Measurements from ENCODE around the gene PIK3CG.
A peak's percentile ranks its signal among the peaks of the same experiment; 100 is the strongest.

Gene PIK3CG

DNA sequence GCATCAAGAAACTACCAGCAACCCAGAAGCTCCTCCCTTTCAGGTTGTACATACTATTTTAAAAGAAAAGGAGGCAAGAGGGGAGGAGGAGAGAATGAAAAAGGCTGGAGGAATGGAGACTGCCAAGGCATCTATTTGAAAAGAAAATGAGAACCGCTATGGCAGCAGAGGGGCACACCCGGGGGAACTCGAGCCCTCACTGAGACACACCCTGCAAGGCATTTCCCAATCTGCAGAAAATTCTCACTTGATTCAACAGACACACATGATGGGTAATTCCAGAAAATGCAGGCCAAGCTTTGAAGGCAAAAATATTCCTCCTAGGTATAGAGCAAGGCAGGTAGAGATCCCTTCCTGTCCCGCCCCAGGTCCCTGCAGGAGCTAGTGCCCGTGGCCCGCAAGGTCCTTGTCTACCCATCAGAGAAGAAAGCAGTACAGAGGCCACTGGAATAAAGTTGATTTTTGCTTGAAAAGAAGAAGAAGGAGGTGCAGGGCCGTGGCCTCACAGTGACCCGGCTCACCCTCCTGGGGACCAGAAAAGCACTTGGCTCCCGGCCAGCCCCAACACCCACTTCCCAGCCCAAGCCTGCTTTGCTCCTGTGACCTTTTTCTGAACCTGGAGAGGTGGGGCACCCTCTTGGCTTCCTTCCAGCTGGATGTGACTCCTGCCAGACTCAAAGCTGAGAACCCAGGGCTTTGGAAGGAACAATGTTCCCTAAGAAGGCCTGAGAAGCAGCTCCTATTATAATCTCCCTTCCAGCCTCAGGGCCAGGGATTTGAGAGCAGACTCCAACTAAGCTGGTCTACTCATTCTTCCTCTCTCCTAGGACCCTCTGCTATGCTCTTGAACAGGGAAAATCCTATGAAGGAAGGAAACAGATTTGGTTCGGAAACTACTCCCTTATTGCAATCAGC lies 6.2 kb upstream of the PIK3CG start:
- DNase-seq (ENCODE audit: low spot score) = no peak

- no peak for DNase-seq (ENCODE audit: low spot score)
Measured at GRCh38 chr7:106862317-106863089, 2.6 kb upstream of the PIK3CG start.

DNA sequence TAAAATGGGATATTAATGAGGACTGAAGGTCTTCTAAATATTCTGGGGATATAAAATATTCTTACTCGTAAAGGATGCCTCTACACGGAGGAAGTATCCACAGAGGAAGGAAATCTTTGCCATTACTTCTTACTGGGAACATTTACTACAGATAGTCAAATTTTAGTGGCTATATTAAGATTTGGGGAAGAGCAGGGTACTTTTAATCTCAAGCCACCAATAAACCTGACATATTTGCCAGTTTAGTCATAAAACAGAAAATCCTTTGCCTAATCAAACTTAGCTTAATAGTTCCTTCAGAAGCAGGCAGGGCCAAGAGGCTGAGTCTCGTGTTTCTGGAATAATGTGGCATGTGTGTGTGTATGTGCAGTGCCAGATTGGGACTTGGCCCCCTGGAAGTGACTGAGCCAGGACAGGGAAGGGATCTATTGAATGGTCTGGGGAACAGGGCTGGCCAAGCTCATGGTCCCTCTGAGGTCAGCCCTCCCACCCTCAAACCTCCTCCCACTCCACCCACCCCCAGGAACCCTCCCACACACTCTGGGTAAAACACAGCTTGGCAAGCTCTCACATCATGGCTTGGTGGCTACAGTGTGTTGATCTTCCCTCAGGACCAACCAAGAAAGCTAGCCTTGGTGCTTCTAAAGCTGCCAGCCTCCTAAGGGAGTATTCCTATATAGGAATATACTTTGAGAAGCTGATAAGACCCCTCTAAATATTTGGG lies 1.6 kb upstream of the PIK3CG start:
- DNase-seq (ENCODE audit: low spot score) = no peak

DNA sequence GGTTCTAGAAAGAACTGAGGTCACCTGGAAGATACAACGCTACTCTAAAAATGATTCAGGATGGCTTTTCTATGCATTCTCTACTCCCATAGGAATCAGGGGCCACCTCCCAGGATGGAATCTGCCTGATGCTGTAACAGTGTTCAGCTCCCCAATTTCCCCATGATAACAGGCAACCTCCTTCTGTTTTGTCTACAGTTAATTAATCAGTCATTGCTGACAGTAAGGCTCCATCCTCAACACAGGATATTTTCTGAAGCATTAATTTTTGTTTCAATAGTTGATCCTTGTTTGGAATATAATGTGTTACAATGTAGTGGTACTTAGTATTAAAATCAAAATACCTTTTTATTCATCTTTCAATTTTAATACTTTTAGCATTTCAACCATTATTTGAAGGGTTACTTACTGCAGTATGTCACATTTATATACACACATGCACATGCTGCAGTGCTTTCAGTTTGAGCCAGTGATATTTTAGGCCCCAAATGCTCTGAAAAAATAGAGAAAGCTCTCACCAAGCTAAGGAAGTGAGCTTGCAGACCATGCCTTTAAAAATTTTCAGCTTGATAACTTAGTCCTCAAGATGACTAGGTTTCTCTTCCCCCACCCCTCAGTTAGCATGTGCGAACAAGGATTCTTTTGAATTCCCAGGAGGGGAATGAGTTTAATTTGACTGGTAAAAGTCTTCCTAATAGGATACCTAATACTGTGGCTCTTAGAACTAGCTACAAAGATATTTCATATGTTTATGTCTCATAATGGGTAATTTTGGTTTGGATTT lies 592 bp upstream of the PIK3CG start:
- DNase-seq (ENCODE audit: low spot score) = no peak

- peak; percentile 35 for DNase-seq (ENCODE audit: low spot score)
Measured at GRCh38 chr7:106866298-106867281, 1.5 kb downstream of the PIK3CG start.

DNA sequence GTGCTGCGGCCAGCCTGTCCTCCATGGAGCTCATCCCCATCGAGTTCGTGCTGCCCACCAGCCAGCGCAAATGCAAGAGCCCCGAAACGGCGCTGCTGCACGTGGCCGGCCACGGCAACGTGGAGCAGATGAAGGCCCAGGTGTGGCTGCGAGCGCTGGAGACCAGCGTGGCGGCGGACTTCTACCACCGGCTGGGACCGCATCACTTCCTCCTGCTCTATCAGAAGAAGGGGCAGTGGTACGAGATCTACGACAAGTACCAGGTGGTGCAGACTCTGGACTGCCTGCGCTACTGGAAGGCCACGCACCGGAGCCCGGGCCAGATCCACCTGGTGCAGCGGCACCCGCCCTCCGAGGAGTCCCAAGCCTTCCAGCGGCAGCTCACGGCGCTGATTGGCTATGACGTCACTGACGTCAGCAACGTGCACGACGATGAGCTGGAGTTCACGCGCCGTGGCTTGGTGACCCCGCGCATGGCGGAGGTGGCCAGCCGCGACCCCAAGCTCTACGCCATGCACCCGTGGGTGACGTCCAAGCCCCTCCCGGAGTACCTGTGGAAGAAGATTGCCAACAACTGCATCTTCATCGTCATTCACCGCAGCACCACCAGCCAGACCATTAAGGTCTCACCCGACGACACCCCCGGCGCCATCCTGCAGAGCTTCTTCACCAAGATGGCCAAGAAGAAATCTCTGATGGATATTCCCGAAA lies 2.7 kb downstream of the PIK3CG start:
- no peak for DNase-seq (ENCODE audit: low spot score)

- no peak for DNase-seq (ENCODE audit: low spot score)
Measured at GRCh38 chr7:106868364-106868763, 3.3 kb downstream of the PIK3CG start.

- no peak for DNase-seq (ENCODE audit: low spot score)
Measured at GRCh38 chr7:106869954-106870353, 4.9 kb downstream of the PIK3CG start.

- DNase-seq (ENCODE audit: low spot score) = no peak
Measured at GRCh38 chr7:106870528-106870927, 5.4 kb downstream of the PIK3CG start.

DNA sequence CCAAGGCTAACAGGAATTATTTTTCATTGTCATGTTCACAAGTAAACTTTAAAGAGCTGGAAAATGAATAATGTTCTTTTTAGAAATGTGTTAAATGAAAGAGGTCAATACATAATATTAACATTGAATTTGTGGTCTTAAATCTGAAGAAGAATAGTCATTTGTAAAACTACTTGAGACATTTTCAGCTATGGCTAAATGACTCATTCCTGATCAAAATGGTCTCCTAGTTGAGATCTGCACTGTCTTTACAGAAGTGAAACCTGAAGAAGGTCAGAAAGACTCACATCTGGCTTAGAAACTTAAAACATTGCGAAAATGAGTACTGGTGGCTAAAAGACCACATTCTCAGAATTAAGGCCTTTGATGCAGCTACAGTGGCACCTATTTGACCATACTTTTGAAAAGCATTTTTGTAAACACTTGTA lies 5.9 kb downstream of the PIK3CG start:
- DNase-seq (ENCODE audit: low spot score) = peak; percentile 22

DNA sequence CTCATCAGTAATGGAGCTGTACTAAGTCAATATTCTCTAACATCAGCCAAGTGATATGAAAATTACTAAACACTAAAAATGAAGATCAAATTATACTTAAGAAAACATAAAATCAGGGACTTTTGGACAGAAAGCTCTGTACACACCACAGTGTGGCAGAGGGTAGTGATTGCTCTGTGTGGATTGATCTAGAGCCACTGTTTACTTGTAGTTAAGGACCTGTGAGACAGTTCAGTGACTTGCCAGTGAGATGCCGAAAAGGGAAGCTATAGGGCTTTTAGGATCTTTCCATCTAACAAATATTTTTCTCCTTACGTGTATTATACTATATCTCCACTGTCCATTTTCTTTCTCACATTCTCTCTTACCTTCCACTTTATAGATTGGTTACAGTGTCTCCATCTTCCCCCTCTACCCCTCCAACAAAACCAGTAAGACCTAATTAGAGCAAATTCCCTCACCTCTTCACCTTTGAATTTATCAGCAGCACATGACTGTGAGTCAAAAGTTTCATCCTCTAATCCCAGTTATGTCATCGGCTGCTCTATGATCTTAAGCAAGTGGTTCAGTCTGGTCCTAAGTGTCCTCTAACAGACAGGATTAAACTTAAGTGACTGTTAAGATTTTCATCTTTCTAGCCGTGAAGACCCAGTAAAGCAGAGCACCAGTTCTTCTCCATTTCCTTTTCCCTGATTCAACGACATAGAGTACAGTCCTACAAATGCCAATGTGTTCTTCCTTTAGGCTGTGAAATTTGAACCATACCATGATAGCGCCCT lies 6.9 kb downstream of the PIK3CG start:
- DNase-seq (ENCODE audit: low spot score) = no peak

- no peak for DNase-seq (ENCODE audit: low spot score)
Measured at GRCh38 chr7:106872763-106873162, 7.7 kb downstream of the PIK3CG start.

- DNase-seq (ENCODE audit: low spot score) = no peak
Measured at GRCh38 chr7:106874076-106874475, 9.0 kb downstream of the PIK3CG start.

DNA sequence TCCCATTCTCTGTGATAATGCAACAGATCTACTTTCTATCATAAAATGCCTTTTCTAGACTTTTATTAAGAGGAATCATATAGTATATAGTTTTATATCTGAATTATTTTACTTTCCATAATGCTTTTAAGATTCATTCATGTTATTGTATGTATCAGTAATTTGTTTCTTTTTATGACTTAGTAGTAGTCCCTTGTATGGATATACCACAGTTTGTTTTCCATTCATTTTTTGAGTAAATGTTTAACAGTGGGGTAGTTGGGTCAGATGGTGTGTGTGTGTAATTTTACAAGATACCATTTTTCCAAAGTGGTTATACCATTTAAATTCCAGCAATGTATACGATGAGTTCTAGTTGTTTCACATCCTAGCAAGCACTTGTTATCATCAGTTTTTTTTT lies 10.4 kb downstream of the PIK3CG start:
- DNase-seq (ENCODE audit: low spot score) = no peak

DNA sequence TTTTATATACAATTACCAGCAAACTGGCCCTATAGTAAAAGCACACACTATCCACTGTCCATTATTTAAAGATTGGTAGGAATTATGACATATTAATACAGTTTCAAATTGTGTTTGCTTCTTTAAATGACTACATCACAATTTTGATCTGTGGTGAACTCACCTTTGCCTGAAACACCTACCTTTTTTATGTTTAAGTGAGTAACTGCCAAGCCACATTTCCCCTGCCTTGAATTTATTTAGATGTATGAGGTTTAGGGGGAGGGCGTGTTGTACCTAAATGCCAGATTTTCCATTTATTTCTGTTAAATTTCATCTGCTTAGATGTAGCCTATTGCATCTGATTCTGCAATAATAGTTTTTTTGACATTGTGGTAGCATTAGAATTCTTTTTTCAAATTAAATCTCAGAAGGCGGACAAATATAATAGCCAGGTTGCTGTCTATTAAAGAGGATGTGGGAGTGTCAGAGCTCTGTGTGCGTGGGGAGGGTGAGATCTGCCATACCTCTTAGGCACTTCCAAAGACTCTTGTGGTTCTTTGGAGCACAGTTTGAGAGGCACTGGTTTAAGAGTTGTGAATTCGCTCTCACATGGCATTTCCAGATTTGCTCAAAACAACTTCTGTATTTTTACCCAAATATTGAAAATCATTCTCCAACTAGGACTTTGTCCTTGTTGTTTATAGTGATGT lies 13.8 kb downstream of the PIK3CG start:
- DNase-seq (ENCODE audit: low spot score) = no peak

DNA sequence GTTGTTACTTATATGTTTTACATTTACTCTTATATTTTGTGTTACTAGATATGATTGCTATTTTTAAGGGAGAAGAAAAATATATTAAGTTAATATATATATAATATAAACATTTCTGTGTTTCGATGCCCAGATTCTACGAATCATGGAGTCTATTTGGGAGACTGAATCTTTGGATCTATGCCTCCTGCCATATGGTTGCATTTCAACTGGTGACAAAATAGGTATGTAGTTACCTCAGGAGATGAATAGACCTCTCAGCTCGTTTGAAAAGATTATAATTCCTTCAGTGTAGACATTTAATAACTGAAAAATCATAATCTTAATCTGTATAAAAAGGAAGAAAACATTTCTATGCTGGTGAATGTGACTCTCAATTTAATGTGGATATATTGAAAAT lies 16.9 kb downstream of the PIK3CG start:
- no peak for DNase-seq (ENCODE audit: low spot score)

- no peak for DNase-seq (ENCODE audit: low spot score)
Measured at GRCh38 chr7:106883456-106884026, 18.5 kb downstream of the PIK3CG start.

GRCh38 chr7:106885652-106886051 lies 20.6 kb downstream of the PIK3CG start:
- DNase-seq (ENCODE audit: low spot score) = no peak

Measured in Ammon's horn (tissue), 1 donor.